Pancreas (tissue), 10 donors: ENCODE measurements around the gene LRBA. TPM values are rescaled to one million over a fixed set of nuclear protein-coding genes. Genes with fewer than 3 reads are reported as not detected.
"Not testable (repeated sequence)": the region's sequence is repeated elsewhere in the genome, so short reads cannot be mapped to it uniquely, and the experiment has no call there.

Experiments used
- ATAC-seq, 4 donors: fragments of 200-7000 bp; cut with Tn5 transposase; one replicate each; pipeline versions ENCODE4 v1.8.0 to v1.9.1; 2020; ENCODE audit warnings: mild to moderate bottlenecking in 4 of 4, moderate library complexity in 4 of 4
- DNase-seq, 6 donors: peaks; one replicate each; pipeline ENCODE4 v3.0.0-alpha.2; 2020
- FAIRE-seq: peaks from 2 replicates; lab custom pipeline; 2012; peaks lifted over from hg19 to GRCh38; lab: Jason Lieb, UNC
- H3K27ac ChIP-seq, 4 donors: fragments of 200-600 bp; sonication (generic); 1 replicate in 3 of 4; 2 replicates in 1 of 4; pipeline versions ENCODE4 v1.5.0 to v1.8.0; 2020
- H3K27me3 ChIP-seq, 4 donors: fragments of 200-600 bp; one replicate each; pipeline ENCODE4 v1.8.0; 2021
- H3K36me3 ChIP-seq, 3 donors: fragments of 200-600 bp; sonication (generic) in 1 of 3; one replicate each; pipeline versions ENCODE4 v1.5.0 to v1.8.0; 2020 to 2021
- H3K4me1 ChIP-seq, 3 donors: fragments of 200-600 bp; one replicate each; pipeline ENCODE4 v1.8.0; 2021
- H3K4me3 ChIP-seq, 4 donors: fragments of 200-600 bp; sonication (generic) in 2 of 4; one replicate each; pipeline versions ENCODE4 v1.5.0 to v1.8.0; 2020 to 2021
- H3K9me3 ChIP-seq, 4 donors: fragments of 200-600 bp; one replicate each; pipeline ENCODE4 v1.8.0; 2021
- WGBS, 2 donors: extraction: QIAGEN DNeasy Blood & Tissue Kit; methylation state at CpG; one replicate each; pipeline ENCODE4 v1.1.7; 2013; 5-methylcytosine and 5-hydroxymethylcytosine counted together
- intact Hi-C, 3 donors: fragments of 100-400 bp; cut with DNase I; formaldehyde crosslinking; loops; one replicate each; pipeline versions ENCODE4 v1.11.1 to v1.14.2; 2022
- polyA plus RNA-seq, 2 donors: library from polyadenylated mRNA; stranded (reverse); fragments of 200-250 nt; gene quantifications; one replicate each; pipeline ENCODE4 v1.2.3, GENCODE V29; 2013
- total RNA-seq, 6 donors: library from RNA; stranded (reverse); fragmentation: NEBNext Ultra II Directional in 4 of 6; extraction: Animal tissue kit (Norgen Biotek cat#: 25700) in 4 of 6; gene quantifications; one replicate each; pipeline versions ENCODE4 v1.2.1 to v1.2.4, GENCODE V29; 2021 to 2023
- TF ChIP-seq, protein P1 (sequence below), 4 donors: fragments of 200-600 bp; sonication (generic) in 3 of 4; IDR thresholded peaks; one replicate each; pipeline versions ENCODE4 v1.5.0 to v1.8.0; 2021; ENCODE audit warnings: antibody characterized with exemption in 4 of 4
- donor health status: healthy with polysubstance abuse.
- donor health status: DM: no; HTN: no; CAD: no; lungs with moderate emphysema.
- donor health status: DM: no; HTN: no; CAD: no.
- donor health status: control.
- donor health status: control.
- donor health status: Bipolar disorder and iron deficiency.
- donor health status: DM: yes; HTN: yes; CAD: no.
- donor health status: DM: no; HTN: no; CAD: no.
- donor health status: DM: no; HTN: no; CAD: no.
- donor health status: DM: yes; HTN: yes; CAD: no.

Gene LRBA
- total and polyA plus RNA-seq, 8 donors = 6.6 to 35.3 (median 22.3) TPM

DNA sequence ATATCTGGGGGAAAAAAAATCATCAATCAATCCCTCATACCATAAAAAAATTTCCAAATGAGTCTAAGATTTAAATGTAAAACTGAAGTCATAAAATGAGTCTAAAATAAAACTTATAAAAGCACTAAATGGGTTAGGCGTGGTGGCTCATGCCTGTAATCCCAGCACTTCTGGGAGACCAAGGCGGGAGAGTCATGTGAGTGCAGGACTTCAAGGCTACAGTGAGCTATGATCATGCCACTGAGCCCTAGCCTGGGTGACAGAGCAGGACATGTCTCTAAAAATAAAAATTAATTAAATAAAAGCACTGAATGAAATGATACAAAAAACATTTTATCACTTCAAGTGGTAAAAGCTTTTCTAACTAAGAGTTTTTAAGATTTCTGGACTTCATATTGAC lies 83.3 kb downstream of the LRBA start:
- TF ChIP-seq, protein P1, sequence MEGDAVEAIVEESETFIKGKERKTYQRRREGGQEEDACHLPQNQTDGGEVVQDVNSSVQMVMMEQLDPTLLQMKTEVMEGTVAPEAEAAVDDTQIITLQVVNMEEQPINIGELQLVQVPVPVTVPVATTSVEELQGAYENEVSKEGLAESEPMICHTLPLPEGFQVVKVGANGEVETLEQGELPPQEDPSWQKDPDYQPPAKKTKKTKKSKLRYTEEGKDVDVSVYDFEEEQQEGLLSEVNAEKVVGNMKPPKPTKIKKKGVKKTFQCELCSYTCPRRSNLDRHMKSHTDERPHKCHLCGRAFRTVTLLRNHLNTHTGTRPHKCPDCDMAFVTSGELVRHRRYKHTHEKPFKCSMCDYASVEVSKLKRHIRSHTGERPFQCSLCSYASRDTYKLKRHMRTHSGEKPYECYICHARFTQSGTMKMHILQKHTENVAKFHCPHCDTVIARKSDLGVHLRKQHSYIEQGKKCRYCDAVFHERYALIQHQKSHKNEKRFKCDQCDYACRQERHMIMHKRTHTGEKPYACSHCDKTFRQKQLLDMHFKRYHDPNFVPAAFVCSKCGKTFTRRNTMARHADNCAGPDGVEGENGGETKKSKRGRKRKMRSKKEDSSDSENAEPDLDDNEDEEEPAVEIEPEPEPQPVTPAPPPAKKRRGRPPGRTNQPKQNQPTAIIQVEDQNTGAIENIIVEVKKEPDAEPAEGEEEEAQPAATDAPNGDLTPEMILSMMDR (IDR thresholded peaks at IDR 0.05) = no peak
- intact Hi-C loops = no loop called here
- H3K27ac ChIP-seq = no peak overlapping the region
- no peaks in the 10 kb centered on the region for H3K9me3 ChIP-seq
- peaks cover 8 to 17% (median 9%) of the 10 kb centered on the region in 3 donors for H3K4me1 ChIP-seq
- FAIRE-seq (no peak), DNase-seq (no peak), ATAC-seq (no peak)
- H3K4me3 ChIP-seq = no peak overlapping the region
- no peaks in the 10 kb centered on the region for H3K27me3 ChIP-seq
- no peaks in the 10 kb centered on the region for H3K36me3 ChIP-seq
- 97 to 99% methylated on average over 2 of the region's 2 CpGs for WGBS, 2 donors

DNA sequence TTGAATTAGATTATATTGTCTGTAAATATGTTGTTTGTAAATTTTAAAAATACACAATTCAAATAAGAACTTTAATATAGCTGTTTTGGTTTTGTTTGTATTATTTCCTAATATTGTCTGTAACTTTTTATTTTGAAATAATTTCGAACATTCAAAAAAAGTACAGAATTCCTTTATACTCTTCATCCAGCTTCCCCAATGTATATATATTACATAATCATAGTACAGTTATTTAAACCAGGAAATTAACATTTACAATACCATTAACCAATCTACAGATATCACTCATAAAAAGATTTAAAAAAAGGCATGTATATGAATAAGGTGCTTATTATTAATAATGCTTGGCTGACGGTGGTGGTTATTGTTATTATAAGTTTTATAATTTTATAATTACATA lies 84.1 kb downstream of the LRBA start:
- no peak overlapping the region for H3K27ac ChIP-seq
- no peaks in the 10 kb centered on the region for H3K27me3 ChIP-seq
- intact Hi-C loops = no loop called here
- peak; percentile 32 for FAIRE-seq
- TF ChIP-seq, protein P1 (IDR thresholded peaks at IDR 0.05) = no peak
- no peaks in the 10 kb centered on the region for H3K36me3 ChIP-seq
- DNase-seq = no peak
- H3K4me1 ChIP-seq = peaks cover 3 to 14% (median 8%) of the 10 kb centered on the region in 3 donors
- H3K4me3 ChIP-seq = no peak overlapping the region
- H3K9me3 ChIP-seq = no peaks in the 10 kb centered on the region
- 94 to 95% methylated on average over 2 of the region's 2 CpGs for WGBS, 2 donors
- ATAC-seq = no peak

DNA sequence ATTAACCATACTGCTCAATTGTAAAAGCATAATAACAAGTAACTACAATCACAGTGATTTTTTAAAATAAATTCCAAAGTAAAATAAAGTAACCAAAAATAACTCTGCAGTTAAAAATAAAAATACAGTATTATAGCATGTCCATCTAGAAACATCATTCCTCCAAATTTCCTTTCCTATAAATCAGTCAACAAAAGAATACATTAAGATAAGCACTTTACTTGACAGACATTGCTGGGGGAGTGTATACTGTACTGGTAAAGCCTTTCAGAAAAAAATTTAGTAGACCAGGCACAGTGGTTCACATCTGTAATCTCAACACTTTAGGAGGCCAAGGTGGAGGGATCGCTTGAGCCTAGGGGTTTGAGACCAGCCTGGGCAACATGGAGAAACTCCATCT lies 91.1 kb downstream of the LRBA start:
- no peak for DNase-seq
- H3K4me3 ChIP-seq = no peak overlapping the region
- no peaks in the 10 kb centered on the region for H3K9me3 ChIP-seq
- WGBS, 2 donors = 92 to 93% methylated on average over 1 of the region's 1 CpG
- no peaks in the 10 kb centered on the region for H3K4me1 ChIP-seq
- no peak overlapping the region for H3K27ac ChIP-seq
- TF ChIP-seq, protein P1 (IDR thresholded peaks at IDR 0.05) = no peak
- no peak for FAIRE-seq
- no peaks in the 10 kb centered on the region for H3K27me3 ChIP-seq
- intact Hi-C loops = no loop called here
- H3K36me3 ChIP-seq = peaks cover 0 to 1% (median 0%) of the 10 kb centered on the region in 3 donors
- no peak for ATAC-seq

DNA sequence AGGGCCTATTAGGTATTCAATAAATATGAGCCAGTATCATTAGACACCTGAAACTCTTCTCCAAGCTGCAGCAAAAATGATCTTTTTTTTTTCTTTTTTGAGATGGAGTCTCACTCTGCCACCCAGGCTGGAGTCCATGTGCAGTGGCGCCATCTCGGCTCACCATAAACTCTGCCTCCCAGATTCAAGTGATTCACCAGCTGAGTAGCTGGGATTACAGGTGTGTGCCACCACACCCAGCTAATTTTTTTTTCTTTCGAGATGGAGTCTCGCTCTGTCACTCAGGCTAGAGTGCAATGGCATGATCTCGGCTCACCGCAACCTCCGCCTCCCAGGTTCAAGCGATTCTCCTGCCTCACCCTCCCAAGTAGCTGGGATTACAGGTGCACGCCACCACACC lies 93.6 kb downstream of the LRBA start:
- H3K4me3 ChIP-seq, H3K9me3 ChIP-seq, DNase-seq, FAIRE-seq, intact Hi-C loops, H3K27ac ChIP-seq, H3K27me3 ChIP-seq, H3K4me1 ChIP-seq, ATAC-seq: not testable (repeated sequence)
- WGBS, 2 donors = 97% methylated on average over 9 of the region's 9 CpGs
- H3K36me3 ChIP-seq = peaks cover 0 to 10% (median 0%) of the 10 kb centered on the region in 3 donors

DNA sequence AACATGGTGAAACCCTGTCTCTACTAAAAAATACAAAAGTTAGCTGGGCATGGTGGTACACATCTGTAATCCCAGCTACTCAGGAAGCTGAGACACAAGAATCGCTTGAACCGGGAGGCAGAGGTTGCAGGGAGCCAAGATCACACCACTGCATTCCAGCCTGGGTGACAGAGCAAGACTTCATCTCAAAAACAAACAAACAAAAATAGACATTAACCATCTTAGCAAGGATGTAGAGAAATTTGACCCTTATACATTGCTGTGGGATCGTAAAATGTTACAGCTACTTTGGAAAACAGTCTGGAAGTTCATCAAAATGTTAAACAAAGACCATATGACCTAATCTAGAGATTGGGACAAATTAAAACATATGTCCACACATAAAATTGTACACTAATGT lies 96.5 kb downstream of the LRBA start:
- FAIRE-seq, H3K9me3 ChIP-seq, H3K4me1 ChIP-seq, H3K27ac ChIP-seq, H3K27me3 ChIP-seq, ATAC-seq, intact Hi-C loops, DNase-seq, H3K4me3 ChIP-seq: not testable (repeated sequence)
- H3K36me3 ChIP-seq = peaks cover 0 to 20% (median 0%) of the 10 kb centered on the region in 3 donors
- 89 to 98% methylated on average over 3 of the region's 3 CpGs for WGBS, 2 donors

DNA sequence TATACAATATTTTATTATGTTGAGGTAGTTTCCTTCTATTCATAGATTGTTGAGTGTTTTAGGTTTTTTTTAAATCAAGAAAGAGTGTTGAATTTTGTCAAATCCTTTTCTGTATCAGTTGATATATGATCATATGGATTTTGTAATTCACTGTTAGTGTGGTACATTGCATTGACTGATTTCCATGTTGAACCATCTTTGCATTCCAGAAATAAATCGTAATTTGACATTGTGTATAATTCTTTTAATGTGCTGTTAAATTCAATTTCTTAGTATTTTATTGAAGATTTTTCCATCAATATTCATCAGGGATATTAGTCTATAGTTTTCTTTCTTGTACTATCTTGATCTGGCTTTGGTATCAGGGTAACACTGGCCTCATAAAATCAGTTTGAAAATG lies 103.8 kb downstream of the LRBA start:
- no peak for DNase-seq
- Histone ChIP-seq H3K27me3 (no peaks in the 10 kb centered on the region), H3K4me1 (no peaks in the 10 kb centered on the region), H3K27ac (no peak overlapping the region), H3K9me3 (no peaks in the 10 kb centered on the region), H3K4me3 (no peak overlapping the region), H3K36me3 (peaks cover 0 to 23% (median 0%) of the 10 kb centered on the region in 3 donors)
- TF ChIP-seq, protein P1 (IDR thresholded peaks at IDR 0.05) = no peak
- peak; percentile 5 for FAIRE-seq
- 96 to 98% methylated on average over 1 of the region's 1 CpG for WGBS, 2 donors
- ATAC-seq = no peak
- intact Hi-C loops = no loop called here
